ENCODE data around the gene GPLD1. TPM values are rescaled to one million over a fixed set of nuclear protein-coding genes. Genes with fewer than 3 reads are reported as not detected.
"Not testable (repeated sequence)": the region's sequence is repeated elsewhere in the genome, so short reads cannot be mapped to it uniquely, and the experiment has no call there.

GPLD1 gene
- total RNA-seq, 1 experiment from 2014 or later, result 1.3 TPM

GRCh38 chr6:24517659-24518543, 28.5 kb upstream of the GPLD1 start:
- Histone ChIP-seq H3K27me3 (ENCODE audit: low read length) (no peaks in the 10 kb centered on the region), H3K27ac (ENCODE audit: low read length) (no peak overlapping the region), H3F3A (ENCODE audit: low read length, unreplicated experiment) (no peaks in the 10 kb centered on the region), H3K9ac (ENCODE audit: low read length) (no peak overlapping the region), H3K36me3 (ENCODE audit: low read depth, low read length) (no peaks in the 10 kb centered on the region), H3K79me2 (ENCODE audit: low read length) (no peaks in the 10 kb centered on the region), H3K4me3 (ENCODE audit: low read length) (no peak overlapping the region), H2AFZ (ENCODE audit: low read length) (no peak overlapping the region), H3K9me3 (ENCODE audit: low read length) (no peaks in the 10 kb centered on the region), H3K4me1 (ENCODE audit: insufficient read depth, low read length) (no peaks in the 10 kb centered on the region), H3K9me2 (replicated peaks; ENCODE audit: low read length) (no peaks in the 10 kb centered on the region), H3K4me2 (ENCODE audit: low read length) (no peak overlapping the region), H4K20me1 (ENCODE audit: low read length) (no peaks in the 10 kb centered on the region)
- ATAC-seq (no peak), DNase-seq (no peak)
- POLR2A ChIA-PET (ENCODE audit: unreplicated experiment), result no interaction called here
- BruUV-seq (replicated peaks), result no TSS peak
- CTCF ChIA-PET, result no interaction called here
- intact Hi-C loops (cut with micrococcal nuclease), result no loop called here
- TF ChIP-seq EZH2 (IDR thresholded peaks at IDR 0.05; ENCODE audit: low read length, unreplicated experiment) (no peak), EZH2phosphoT487 (IDR thresholded peaks at IDR 0.05; ENCODE audit: borderline replicate concordance, low read length) (no peak), CTCF (conservative IDR thresholded peaks at IDR 0.05; ENCODE audit: low read depth, low read length) (no peak)

DNA sequence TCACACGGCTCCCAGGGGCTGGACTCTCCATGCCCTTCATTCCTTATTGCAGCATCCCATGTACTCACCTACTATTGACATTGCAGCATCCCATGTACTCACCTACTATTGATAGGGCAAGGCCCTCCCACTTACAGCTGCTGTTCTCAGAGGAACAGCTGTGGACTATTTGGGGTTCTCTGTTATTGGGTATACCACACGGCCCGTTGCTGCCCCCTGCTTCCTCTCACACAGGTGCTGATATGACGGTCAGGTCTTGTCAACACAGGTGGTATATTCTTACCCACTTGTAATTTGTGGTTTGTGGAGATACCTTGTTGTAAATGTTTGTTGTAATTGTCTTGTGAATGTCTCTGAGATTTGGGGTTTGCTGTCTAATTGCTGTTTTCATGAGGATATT, 24.2 kb upstream of the GPLD1 start:
- BruUV-seq (replicated peaks), result no TSS peak

DNA sequence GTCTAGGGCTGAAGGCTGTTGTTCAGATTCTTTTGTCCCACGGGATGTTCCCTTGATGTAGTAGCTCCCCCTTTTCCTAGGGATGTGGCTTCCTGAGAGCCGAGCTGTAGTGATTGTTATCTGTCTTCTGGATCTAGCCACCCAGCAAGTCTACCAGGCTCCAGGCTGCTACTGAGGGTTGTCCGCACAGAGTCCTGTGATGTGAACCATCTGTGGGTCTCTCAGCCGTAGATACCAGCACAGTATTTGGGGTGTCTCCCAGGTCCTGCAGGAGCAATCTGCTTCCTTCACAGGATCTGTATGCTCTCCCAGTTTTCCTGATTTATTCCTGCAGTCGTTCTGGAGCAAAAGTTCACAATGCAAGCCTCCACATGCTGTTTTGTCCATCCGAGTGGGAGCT, 22.6 kb upstream of the GPLD1 start:
- H3K9me2 ChIP-seq (replicated peaks; ENCODE audit: low read length); H3K9me3 ChIP-seq (ENCODE audit: low read length); BruUV-seq (replicated peaks); intact Hi-C loops (cut with micrococcal nuclease); H2AFZ ChIP-seq (ENCODE audit: low read length); H3K4me3 ChIP-seq (ENCODE audit: low read length); H4K20me1 ChIP-seq (ENCODE audit: low read length); H3K9ac ChIP-seq (ENCODE audit: low read length); H3K27me3 ChIP-seq (ENCODE audit: low read length); ATAC-seq; H3F3A ChIP-seq (ENCODE audit: low read length, unreplicated experiment); POLR2A ChIA-PET (ENCODE audit: unreplicated experiment); H3K27ac ChIP-seq (ENCODE audit: low read length); H3K4me1 ChIP-seq (ENCODE audit: insufficient read depth, low read length); H3K4me2 ChIP-seq (ENCODE audit: low read length); H3K79me2 ChIP-seq (ENCODE audit: low read length); DNase-seq; H3K36me3 ChIP-seq (ENCODE audit: low read depth, low read length); CTCF ChIA-PET: not testable (repeated sequence)

More for the DNA sequence above, 24.2 kb upstream of the GPLD1 start:
- Histone ChIP-seq H3K79me2 (ENCODE audit: low read length) (no peaks in the 10 kb centered on the region), H4K20me1 (ENCODE audit: low read length) (no peaks in the 10 kb centered on the region), H2AFZ (ENCODE audit: low read length) (no peak overlapping the region), H3K9ac (ENCODE audit: low read length) (no peak overlapping the region), H3K9me3 (ENCODE audit: low read length) (no peaks in the 10 kb centered on the region), H3K4me1 (ENCODE audit: insufficient read depth, low read length) (no peaks in the 10 kb centered on the region), H3K27ac (ENCODE audit: low read length) (no peak overlapping the region), H3K36me3 (ENCODE audit: low read depth, low read length) (no peaks in the 10 kb centered on the region), H3F3A (ENCODE audit: low read length, unreplicated experiment) (no peaks in the 10 kb centered on the region), H3K4me3 (ENCODE audit: low read length) (no peak overlapping the region), H3K27me3 (ENCODE audit: low read length) (no peaks in the 10 kb centered on the region), H3K9me2 (replicated peaks; ENCODE audit: low read length) (no peaks in the 10 kb centered on the region), H3K4me2 (ENCODE audit: low read length) (no peak overlapping the region)
- no peak for TF ChIP-seq EZH2 (IDR thresholded peaks at IDR 0.05; ENCODE audit: low read length, unreplicated experiment)
- TF ChIP-seq EZH2phosphoT487 (IDR thresholded peaks at IDR 0.05; ENCODE audit: borderline replicate concordance, low read length), result no peak
- TF ChIP-seq CTCF (conservative IDR thresholded peaks at IDR 0.05; ENCODE audit: low read depth, low read length), result no peak
- DNase-seq, result no peak
- intact Hi-C loops (cut with micrococcal nuclease), result no loop called here
- ChIA-PET CTCF (no interaction called here), POLR2A (ENCODE audit: unreplicated experiment) (no interaction called here)
- ATAC-seq, result no peak
